GM12865 (cell line): ENCODE data around the gene MYOM3.

ENCODE experiments used
- DNase-seq: peaks from one replicate; pipeline ENCODE4 v3.0.0; 2010; ENCODE audit warnings: low read depth
- H3K4me3 ChIP-seq: 2 replicates; pipeline ENCODE4 v1.5.1; 2011; ENCODE audit warnings: mild to moderate bottlenecking, low read depth, low read length, control low read depth
- CTCF ChIP-seq: IDR thresholded peaks from 2 replicates; pipeline ENCODE4 v1.5.1; 2011; ENCODE audit warnings: low read length, control low read depth, low read depth, inconsistent platforms; ENCODE audit not compliant: insufficient read depth; ENCODE audit errors: missing control alignments

MYOM3 gene

GRCh38 chr1:24103408-24103807, 8.5 kb downstream of the MYOM3 start:
- DNase-seq, result no peak
- no peak for TF ChIP-seq CTCF
- no peak overlapping the region for H3K4me3 ChIP-seq

DNA sequence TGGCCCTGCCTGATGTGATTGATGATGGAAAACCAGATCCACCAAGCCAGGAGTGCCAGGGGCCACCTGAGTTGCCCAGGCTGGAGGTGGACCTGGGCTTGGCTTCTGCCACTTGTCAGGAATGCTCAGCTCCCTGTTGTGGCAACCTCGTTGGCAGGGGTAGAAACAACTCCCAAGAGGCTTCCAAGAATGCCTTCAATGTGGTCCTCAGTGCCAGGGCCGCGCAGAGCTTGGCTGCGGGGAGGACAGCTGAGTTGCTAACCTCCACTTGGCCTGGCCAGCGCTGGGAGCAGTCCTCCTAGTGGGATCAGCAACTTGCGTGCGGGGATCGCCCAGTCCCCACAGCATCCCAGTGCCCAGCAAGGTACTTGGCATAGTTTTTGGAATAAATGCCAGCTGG, 9.0 kb downstream of the MYOM3 start:
- TF ChIP-seq CTCF, result no peak
- DNase-seq, result no peak
- no peak overlapping the region for H3K4me3 ChIP-seq

- H3K4me3 ChIP-seq, result no peak overlapping the region
- no peak for DNase-seq
- TF ChIP-seq CTCF, result no peak
Observed at GRCh38 chr1:24101796-24102586, 9.9 kb downstream of the MYOM3 start.

DNA sequence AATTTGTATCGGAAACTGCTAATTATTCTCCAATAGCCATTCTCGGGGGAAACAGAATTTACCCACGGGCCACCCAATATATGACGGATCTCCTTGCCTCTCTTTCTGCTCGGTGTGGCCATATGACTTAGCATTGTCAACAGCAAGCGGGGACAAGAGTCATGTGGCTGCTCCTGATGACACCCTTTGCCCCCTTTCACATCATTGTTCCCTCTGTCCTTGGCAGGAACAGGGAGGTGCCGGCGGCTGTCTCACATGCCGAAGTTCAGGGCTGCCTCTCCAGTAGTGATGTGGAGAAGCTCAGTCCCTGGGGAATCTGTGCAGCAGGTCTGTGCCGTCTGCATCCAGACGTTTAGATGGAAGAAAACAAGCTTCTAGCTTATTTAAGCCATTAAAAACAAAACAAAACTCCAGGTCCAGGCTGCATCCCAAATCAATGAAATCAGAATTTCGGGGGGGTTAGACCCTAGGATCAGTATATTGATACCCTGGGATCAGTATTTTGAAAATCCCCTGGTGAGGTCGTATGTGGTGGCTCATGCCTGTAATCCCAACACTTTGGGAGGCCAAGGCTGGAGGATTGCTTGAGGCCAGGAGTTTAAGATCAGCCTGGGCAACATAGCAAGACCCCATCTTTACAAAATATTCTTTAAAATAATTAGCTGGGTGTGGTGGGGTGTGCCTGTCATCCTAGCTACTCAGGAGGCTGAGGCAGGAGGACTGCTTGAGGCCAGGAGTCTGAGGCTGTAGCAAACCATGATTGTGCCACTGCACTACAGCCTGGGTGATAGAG, 10.8 kb downstream of the MYOM3 start:
- DNase-seq, result no peak
- TF ChIP-seq CTCF, result no peak
- H3K4me3 ChIP-seq, result no peak overlapping the region

DNA sequence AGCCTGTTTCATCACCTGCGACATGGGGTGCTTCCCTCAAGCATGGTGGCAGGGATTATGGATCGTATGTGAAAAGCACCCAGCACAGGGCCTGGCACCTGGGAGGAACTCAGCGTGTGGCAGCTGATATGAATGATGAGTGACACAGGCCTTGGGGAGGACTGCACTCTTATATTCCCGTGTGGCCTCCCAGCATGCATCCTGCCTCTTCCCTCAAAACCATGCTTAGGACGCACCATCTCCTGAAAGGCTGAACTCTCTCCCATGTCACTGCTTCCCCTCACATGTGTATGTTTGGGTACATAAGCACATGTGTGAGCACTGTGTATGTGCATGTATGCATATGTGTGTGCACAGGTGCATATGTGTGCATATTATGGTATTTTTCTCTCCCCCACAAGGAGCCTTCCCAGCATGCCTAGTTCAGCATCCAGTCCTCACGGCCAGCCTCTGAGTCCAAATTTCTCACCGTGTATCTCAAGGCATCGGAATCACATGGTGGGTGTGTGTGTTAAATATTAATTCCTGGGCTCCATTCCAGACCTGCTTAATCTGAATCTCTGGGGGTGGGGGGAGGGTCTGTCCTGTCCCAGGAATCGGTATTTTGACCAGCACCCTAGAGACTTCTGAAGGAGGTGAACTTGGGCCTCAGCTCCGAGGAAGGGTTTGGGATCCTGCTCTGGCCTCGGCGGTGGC, 12.8 kb downstream of the MYOM3 start:
- DNase-seq, result no peak
- no peak for TF ChIP-seq CTCF
- H3K4me3 ChIP-seq, result no peak overlapping the region

GRCh38 chr1:24098102-24098501, 13.8 kb downstream of the MYOM3 start:
- no peak overlapping the region for H3K4me3 ChIP-seq
- no peak for TF ChIP-seq CTCF
- DNase-seq, result no peak
